IMR-90 (cell line): ENCODE results near the gene SLCO3A1.

Experiments
- BHLHE40 ChIP-seq: fragments of 150-350 bp; IDR thresholded peaks from 2 replicates; pipeline ENCODE4 v1.6.1; 2016; ENCODE audit warnings: mild to moderate bottlenecking, low read depth, low read length
- MAFK ChIP-seq: IDR thresholded peaks from 2 replicates; pipeline ENCODE4 v1.6.1; 2012; ENCODE audit warnings: low read depth, low read length, improper control_type of control experiment
- MAZ ChIP-seq: IDR thresholded peaks from 2 replicates; pipeline ENCODE4 v1.6.1; 2012; ENCODE audit warnings: low read depth, mild to moderate bottlenecking, low read length, improper control_type of control experiment, moderate library complexity, borderline replicate concordance
- MXI1 ChIP-seq: IDR thresholded peaks from 2 replicates; pipeline ENCODE4 v1.6.1; 2012; ENCODE audit warnings: low read depth, mild to moderate bottlenecking, low read length, moderate library complexity, borderline replicate concordance
- NFE2L2 ChIP-seq: fragments of 150-350 bp; IDR thresholded peaks from 2 replicates; pipeline ENCODE4 v1.6.1; 2016; ENCODE audit warnings: low read depth, mild to moderate bottlenecking, low read length
- POLR2A ChIP-seq: IDR thresholded peaks from 2 replicates; pipeline ENCODE4 v1.6.1; 2012; ENCODE audit warnings: mild to moderate bottlenecking, low read depth, low read length
- RAD21 ChIP-seq: IDR thresholded peaks from 2 replicates; pipeline ENCODE4 v1.6.1; 2012; ENCODE audit warnings: low read length, improper control_type of control experiment
- RCOR1 ChIP-seq: IDR thresholded peaks from 2 replicates; pipeline ENCODE4 v1.6.1; 2012; ENCODE audit warnings: mild to moderate bottlenecking, low read length, improper control_type of control experiment; ENCODE audit not compliant: insufficient replicate concordance
- RFX5 ChIP-seq: IDR thresholded peaks from 2 replicates; pipeline ENCODE4 v1.8.0; 2012; ENCODE audit warnings: low read depth, mild to moderate bottlenecking, low read length, moderate library complexity
- USF2 ChIP-seq: fragments of 150-350 bp; IDR thresholded peaks from 2 replicates; pipeline ENCODE4 v1.6.1; 2017; ENCODE audit warnings: mild to moderate bottlenecking, antibody characterized with exemption, low read length, low read depth
- TF ChIP-seq, protein P1 (sequence below): conservative IDR thresholded peaks from 2 replicates; pipeline ENCODE4 v1.5.1; 2012; ENCODE audit warnings: mild to moderate bottlenecking, low read depth, low read length, improper control_type of control experiment

DNA sequence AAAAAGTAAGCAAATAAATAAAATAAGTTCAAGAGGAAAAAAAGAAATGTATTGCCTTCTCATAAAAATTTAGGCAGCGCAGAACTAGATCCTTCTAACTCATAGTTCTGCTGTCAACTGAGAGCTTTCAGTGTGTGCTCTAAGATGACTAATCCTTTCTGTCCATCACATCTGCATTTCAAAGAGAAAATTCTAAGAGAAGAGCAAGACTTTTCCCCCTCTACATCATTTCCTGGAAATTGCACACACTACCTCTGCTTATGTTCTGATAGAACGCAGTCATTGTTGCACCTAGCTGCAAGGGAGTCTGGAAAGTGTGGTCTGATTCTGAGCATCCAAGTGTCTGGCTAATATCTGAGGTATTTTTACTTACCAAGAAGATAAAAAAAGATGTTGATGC lies 39.6 kb upstream of the SLCO3A1 start:
- TF ChIP-seq, protein P1, sequence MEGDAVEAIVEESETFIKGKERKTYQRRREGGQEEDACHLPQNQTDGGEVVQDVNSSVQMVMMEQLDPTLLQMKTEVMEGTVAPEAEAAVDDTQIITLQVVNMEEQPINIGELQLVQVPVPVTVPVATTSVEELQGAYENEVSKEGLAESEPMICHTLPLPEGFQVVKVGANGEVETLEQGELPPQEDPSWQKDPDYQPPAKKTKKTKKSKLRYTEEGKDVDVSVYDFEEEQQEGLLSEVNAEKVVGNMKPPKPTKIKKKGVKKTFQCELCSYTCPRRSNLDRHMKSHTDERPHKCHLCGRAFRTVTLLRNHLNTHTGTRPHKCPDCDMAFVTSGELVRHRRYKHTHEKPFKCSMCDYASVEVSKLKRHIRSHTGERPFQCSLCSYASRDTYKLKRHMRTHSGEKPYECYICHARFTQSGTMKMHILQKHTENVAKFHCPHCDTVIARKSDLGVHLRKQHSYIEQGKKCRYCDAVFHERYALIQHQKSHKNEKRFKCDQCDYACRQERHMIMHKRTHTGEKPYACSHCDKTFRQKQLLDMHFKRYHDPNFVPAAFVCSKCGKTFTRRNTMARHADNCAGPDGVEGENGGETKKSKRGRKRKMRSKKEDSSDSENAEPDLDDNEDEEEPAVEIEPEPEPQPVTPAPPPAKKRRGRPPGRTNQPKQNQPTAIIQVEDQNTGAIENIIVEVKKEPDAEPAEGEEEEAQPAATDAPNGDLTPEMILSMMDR: no peak
- TF ChIP-seq RAD21 (no peak), MXI1 (no peak), BHLHE40 (no peak), POLR2A (no peak), USF2 (no peak), RCOR1 (no peak), RFX5 (no peak), MAFK (no peak), NFE2L2 (no peak), MAZ (no peak)
